DND-41 (cell line): ENCODE data around the gene SLC27A6.

Experiments
- ATAC-seq: fragments of 200-7000 bp; cut with Tn5 transposase; 3 replicates; pipeline ENCODE4 v1.9.1; 2021; ENCODE audit warnings: low read depth; ENCODE audit not compliant: insufficient read depth
- DNase-seq: peaks from one replicate; pipeline ENCODE4 v3.0.0-alpha.2; 2020
- H2AFZ ChIP-seq: 2 replicates; pipeline ENCODE4 v1.6.0; 2012; ENCODE audit warnings: low read depth, low read length
- H3K27ac ChIP-seq: 2 replicates; pipeline ENCODE4 v1.5.1; 2012; ENCODE audit warnings: low read length, inconsistent platforms
- H3K27me3 ChIP-seq: fragments of 200-600 bp; sonication (generic); 2 replicates; pipeline ENCODE4 v1.6.0; 2012; ENCODE audit warnings: low read length, mild to moderate bottlenecking, inconsistent platforms; ENCODE audit not compliant: insufficient read depth, poor library complexity
- H3K36me3 ChIP-seq: 2 replicates; pipeline ENCODE4 v1.5.1; 2012; ENCODE audit warnings: low read length, inconsistent platforms; ENCODE audit not compliant: insufficient read depth
- H3K4me1 ChIP-seq: 2 replicates; pipeline ENCODE4 v1.5.1; 2012; ENCODE audit warnings: mild to moderate bottlenecking, low read length; ENCODE audit not compliant: insufficient read depth
- H3K4me2 ChIP-seq: 2 replicates; pipeline ENCODE4 v1.6.0; 2012; ENCODE audit warnings: mild to moderate bottlenecking, moderate library complexity, low read length, inconsistent platforms; ENCODE audit not compliant: insufficient read depth
- H3K4me3 ChIP-seq, 2 experiments: fragments of 200-600 bp in 1 of 2; shearing (Covaris generic) in 1 of 2; 2 replicates each; pipeline ENCODE4 v1.5.1; 2012 to 2016; ENCODE audit warnings: inconsistent platforms in 2 of 2, low read length in 2 of 2, mild to moderate bottlenecking in 2 of 2, low read depth in 1 of 2, moderate library complexity in 1 of 2
- H3K79me2 ChIP-seq: 2 replicates; pipeline ENCODE4 v1.6.0; 2012; ENCODE audit warnings: low read length, inconsistent platforms; ENCODE audit not compliant: insufficient read depth
- H3K9ac ChIP-seq: 2 replicates; pipeline ENCODE4 v1.6.0; 2012; ENCODE audit warnings: low read depth, mild to moderate bottlenecking, inconsistent platforms, low read length, moderate library complexity
- H3K9me3 ChIP-seq: 2 replicates; pipeline ENCODE4 v1.5.1; 2012; ENCODE audit warnings: low read length, moderate library complexity, mild to moderate bottlenecking, inconsistent platforms; ENCODE audit not compliant: insufficient read depth, severe bottlenecking
- H4K20me1 ChIP-seq: 2 replicates; pipeline ENCODE4 v1.6.0; 2012; ENCODE audit warnings: low read length; ENCODE audit not compliant: insufficient read depth
- EZH2 ChIP-seq: IDR thresholded peaks from 3 replicates; pipeline ENCODE4 v1.6.1; 2012; ENCODE audit warnings: borderline replicate concordance, low read depth, mild to moderate bottlenecking, moderate library complexity, low read length, inconsistent platforms; ENCODE audit not compliant: severe bottlenecking
- TF ChIP-seq, protein P1 (sequence below): IDR thresholded peaks from 2 replicates; pipeline ENCODE4 v1.5.1; 2012; ENCODE audit warnings: borderline replicate concordance, low read length, moderate library complexity, mild to moderate bottlenecking; ENCODE audit not compliant: poor library complexity, severe bottlenecking; ENCODE audit errors: extremely low read depth

Gene SLC27A6

DNA sequence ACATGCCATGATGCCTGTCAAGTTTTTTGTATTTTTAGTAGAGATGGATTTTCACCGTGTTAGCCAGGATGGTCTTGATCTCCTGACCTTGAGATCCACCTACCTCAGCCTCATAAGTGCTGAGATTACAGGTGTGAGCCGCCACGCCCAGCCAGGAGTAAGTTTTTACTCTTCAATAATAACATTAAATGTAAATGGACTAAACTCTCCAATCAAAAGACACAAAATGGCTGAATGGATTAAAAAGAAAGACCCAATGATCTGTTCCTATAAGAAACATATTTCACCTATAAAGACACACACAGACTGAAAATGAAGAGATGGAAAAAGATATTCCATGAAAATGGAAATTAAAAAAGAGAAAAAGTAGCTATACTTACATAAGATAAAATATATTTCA lies 92.0 kb downstream of the SLC27A6 start:
- Histone ChIP-seq H3K36me3 (no peaks in the 10 kb centered on the region), H4K20me1 (no peaks in the 10 kb centered on the region), H3K9me3 (peaks cover 3% of the 10 kb centered on the region), H3K4me2 (no peak overlapping the region), H2AFZ (no peak overlapping the region), H3K27me3 (no peaks in the 10 kb centered on the region), H3K27ac (no peak overlapping the region), H3K9ac (no peak overlapping the region), H3K79me2 (no peaks in the 10 kb centered on the region), H3K4me3 (no peak overlapping the region), H3K4me1 (no peaks in the 10 kb centered on the region)
- ATAC-seq (no peak), DNase-seq (no peak)
- no peak for TF ChIP-seq EZH2
- TF ChIP-seq, protein P1, sequence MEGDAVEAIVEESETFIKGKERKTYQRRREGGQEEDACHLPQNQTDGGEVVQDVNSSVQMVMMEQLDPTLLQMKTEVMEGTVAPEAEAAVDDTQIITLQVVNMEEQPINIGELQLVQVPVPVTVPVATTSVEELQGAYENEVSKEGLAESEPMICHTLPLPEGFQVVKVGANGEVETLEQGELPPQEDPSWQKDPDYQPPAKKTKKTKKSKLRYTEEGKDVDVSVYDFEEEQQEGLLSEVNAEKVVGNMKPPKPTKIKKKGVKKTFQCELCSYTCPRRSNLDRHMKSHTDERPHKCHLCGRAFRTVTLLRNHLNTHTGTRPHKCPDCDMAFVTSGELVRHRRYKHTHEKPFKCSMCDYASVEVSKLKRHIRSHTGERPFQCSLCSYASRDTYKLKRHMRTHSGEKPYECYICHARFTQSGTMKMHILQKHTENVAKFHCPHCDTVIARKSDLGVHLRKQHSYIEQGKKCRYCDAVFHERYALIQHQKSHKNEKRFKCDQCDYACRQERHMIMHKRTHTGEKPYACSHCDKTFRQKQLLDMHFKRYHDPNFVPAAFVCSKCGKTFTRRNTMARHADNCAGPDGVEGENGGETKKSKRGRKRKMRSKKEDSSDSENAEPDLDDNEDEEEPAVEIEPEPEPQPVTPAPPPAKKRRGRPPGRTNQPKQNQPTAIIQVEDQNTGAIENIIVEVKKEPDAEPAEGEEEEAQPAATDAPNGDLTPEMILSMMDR, result no peak

DNA sequence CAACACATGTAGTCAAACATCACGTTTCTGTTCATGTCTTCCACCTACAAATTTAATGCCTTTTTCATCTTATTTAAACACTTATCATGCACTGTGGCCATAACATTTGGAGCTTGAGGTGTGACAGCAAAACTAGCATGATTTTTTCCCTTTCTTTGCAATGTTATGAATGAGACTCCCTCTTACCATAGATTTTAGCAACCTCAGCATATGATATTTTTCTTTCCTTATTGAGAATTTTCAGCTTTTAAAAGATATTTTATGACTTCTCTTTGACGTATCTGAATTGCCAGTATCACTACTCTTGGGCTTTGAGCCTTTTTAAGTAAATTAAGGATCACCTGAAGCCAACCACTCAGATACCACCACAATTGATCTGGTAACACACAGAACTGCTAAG lies 96.6 kb downstream of the SLC27A6 start:
- no peaks in the 10 kb centered on the region for H3K27me3 ChIP-seq
- H2AFZ ChIP-seq, result no peak overlapping the region
- no peaks in the 10 kb centered on the region for H3K79me2 ChIP-seq
- ATAC-seq (no peak), DNase-seq (no peak)
- H3K27ac ChIP-seq, result no peak overlapping the region
- H3K4me3 ChIP-seq, result no peak overlapping the region
- no peak overlapping the region for H3K9ac ChIP-seq
- TF ChIP-seq EZH2, result no peak
- TF ChIP-seq, protein P1, result no peak
- H3K4me1 ChIP-seq, result no peaks in the 10 kb centered on the region
- peaks cover 3% of the 10 kb centered on the region for H3K9me3 ChIP-seq
- no peaks in the 10 kb centered on the region for H4K20me1 ChIP-seq
- H3K36me3 ChIP-seq, result no peaks in the 10 kb centered on the region
- H3K4me2 ChIP-seq, result no peak overlapping the region

DNA sequence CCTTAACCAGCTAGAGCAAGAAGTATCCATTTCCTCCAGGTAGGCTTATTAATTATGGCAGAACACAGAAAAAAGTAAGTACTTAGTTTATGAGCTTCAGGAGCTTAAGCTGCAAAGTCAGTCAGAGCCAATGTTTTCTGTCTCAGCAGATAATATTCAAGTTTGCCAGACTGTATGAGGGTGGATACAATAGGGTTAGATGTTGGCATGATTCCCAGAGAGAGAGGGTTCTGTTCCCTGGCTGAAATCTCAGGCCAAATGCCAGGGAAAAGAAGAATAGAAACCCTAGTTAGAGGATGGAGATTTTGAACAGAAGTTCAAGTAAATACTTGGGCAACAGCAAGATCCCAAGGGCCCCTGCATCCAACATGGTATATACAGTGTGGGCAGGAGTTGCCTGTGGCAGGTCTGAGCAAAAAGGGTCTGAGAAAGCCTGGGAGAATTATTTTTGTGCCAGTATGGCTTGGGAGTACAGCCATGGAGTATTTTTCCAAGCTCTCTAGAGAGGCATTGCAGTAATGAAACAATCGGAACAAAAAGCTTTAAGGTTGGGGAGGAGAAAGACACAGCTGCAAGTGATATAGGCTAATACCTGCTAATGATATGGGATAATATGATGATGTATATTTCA lies 98.3 kb downstream of the SLC27A6 start:
- DNase-seq, result no peak
- Histone ChIP-seq H3K4me3 (no peak overlapping the region), H3K9ac (no peak overlapping the region), H3K79me2 (no peaks in the 10 kb centered on the region), H3K9me3 (no peaks in the 10 kb centered on the region), H4K20me1 (no peaks in the 10 kb centered on the region), H3K4me2 (no peak overlapping the region), H3K27ac (no peak overlapping the region), H3K36me3 (no peaks in the 10 kb centered on the region), H3K4me1 (no peaks in the 10 kb centered on the region), H3K27me3 (no peaks in the 10 kb centered on the region), H2AFZ (no peak overlapping the region)
- ATAC-seq, result no peak
- TF ChIP-seq EZH2, result no peak
- TF ChIP-seq, protein P1, result no peak

DNA sequence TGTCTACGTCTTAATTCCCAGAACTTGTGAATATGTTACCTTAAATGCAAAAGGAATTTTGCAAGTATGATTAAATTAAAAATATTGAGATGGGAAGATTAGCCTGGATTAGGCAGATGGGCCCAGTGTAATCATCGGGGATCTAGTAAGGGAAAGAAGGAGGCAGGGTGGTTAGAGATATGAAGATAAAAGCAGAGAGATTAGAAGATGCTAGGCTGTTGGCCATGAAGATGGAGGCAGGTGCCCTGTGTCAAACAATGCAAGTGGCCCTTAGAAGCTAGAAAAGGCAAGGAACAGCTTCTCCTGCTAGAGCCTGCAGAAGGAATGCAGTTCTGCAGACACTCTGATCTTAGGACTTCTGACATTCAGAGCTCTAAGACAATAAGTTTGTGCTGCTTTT lies 100.4 kb downstream of the SLC27A6 start:
- Histone ChIP-seq H3K27ac (no peak overlapping the region), H3K36me3 (no peaks in the 10 kb centered on the region), H3K4me3 (no peak overlapping the region), H3K9ac (no peak overlapping the region), H3K27me3 (no peaks in the 10 kb centered on the region), H3K9me3 (no peaks in the 10 kb centered on the region), H3K79me2 (no peaks in the 10 kb centered on the region), H3K4me2 (no peak overlapping the region), H3K4me1 (no peaks in the 10 kb centered on the region), H4K20me1 (no peaks in the 10 kb centered on the region), H2AFZ (no peak overlapping the region)
- ATAC-seq (no peak), DNase-seq (no peak)
- TF ChIP-seq, protein P1, result no peak
- TF ChIP-seq EZH2, result no peak
